HepG2 (cell line): Measurements from ENCODE around the gene MAPKAPK3. TPM values are rescaled to one million over a fixed set of nuclear protein-coding genes. Genes with fewer than 3 reads are reported as not detected.

Experiments used
- ATAC-seq: fragments of 200-7000 bp; cut with Tn5 transposase; 3 replicates; pipeline ENCODE4 v1.9.1; 2020; ENCODE audit warnings: mild to moderate bottlenecking, moderate library complexity
- BruUV-seq: library from RNA; stranded (reverse); fragments of 400-500 nt; replicated peaks from 2 replicates; lab custom pipeline; 2021; lab: Mats Ljungman, UMichigan
- CTCF ChIA-PET: fragments of 300-600 bp; formaldehyde crosslinking; extraction: SDS; loops from one replicate; lab custom pipeline; 2021; ENCODE audit warnings: low total read pairs, inconsistent platforms, low intra/inter-chr PET ratio; lab: Yijun Ruan, JAX
- POLR2A ChIA-PET: fragments of 350-600 bp; sonication (Branson Sonifier 250); formaldehyde crosslinking; loops from one replicate; lab custom pipeline; 2020; ENCODE audit warnings: antibody characterized with exemption, inconsistent platforms; lab: Yijun Ruan, JAX
- DNase-seq: peaks from one replicate; pipeline ENCODE4 v3.0.0-alpha.2; 2015; ENCODE audit warnings: low spot score
- FAIRE-seq: peaks from 3 replicates; lab custom pipeline; 2011; peaks lifted over from hg19 to GRCh38; lab: Jason Lieb, UNC
- H2AFZ ChIP-seq: one replicate; pipeline ENCODE4 v1.6.1; 2011; ENCODE audit warnings: low read length, inconsistent platforms
- H3K27ac ChIP-seq: fragments of 300-600 bp; 3 replicates; pipeline ENCODE4 v1.8.0; 2011; ENCODE audit warnings: mixed run types, mild to moderate bottlenecking, mixed read lengths, low read length, inconsistent platforms; ENCODE audit not compliant: insufficient read depth; ENCODE audit errors: extremely low read length
- H3K27me3 ChIP-seq, 2 experiments: fragments of 200-600 bp in 1 of 2; 2 replicates in 1 of 2; 3 replicates in 1 of 2; pipeline versions ENCODE4 v1.6.0 to v1.8.0; 2011; ENCODE audit warnings: low read length in 2 of 2, mild to moderate bottlenecking in 2 of 2, moderate library complexity in 2 of 2, inconsistent platforms in 1 of 2; ENCODE audit not compliant: insufficient read depth in 2 of 2, control insufficient read depth in 1 of 2
- H3K36me3 ChIP-seq, 2 experiments: fragments of 200-600 bp in 1 of 2; replicated peaks in 1 of 2; 2 replicates in 1 of 2; 3 replicates in 1 of 2; pipeline versions ENCODE4 v1.5.1 to v1.8.0; 2011; ENCODE audit warnings: low read length in 2 of 2, inconsistent platforms in 1 of 2; ENCODE audit not compliant: insufficient read depth in 2 of 2, control insufficient read depth in 1 of 2
- H3K4me1 ChIP-seq: 2 replicates; pipeline ENCODE4 v1.5.1; 2012; ENCODE audit warnings: low read length, inconsistent platforms; ENCODE audit not compliant: insufficient read depth
- H3K4me2 ChIP-seq: 2 replicates; pipeline ENCODE4 v1.6.0; 2011; ENCODE audit warnings: low read depth, low read length, inconsistent platforms
- H3K4me3 ChIP-seq, 3 experiments: fragments of 200-600 bp in 1 of 3; sonication (generic), shearing (Covaris generic) in 1 of 3; replicated peaks in 1 of 3; 2 replicates each; pipeline ENCODE4 v1.5.1; 2011 to 2016; ENCODE audit warnings: low read length in 3 of 3, inconsistent platforms in 2 of 3, low read depth in 2 of 3, mild to moderate bottlenecking in 2 of 3, control low read depth in 1 of 3, mixed read lengths in 1 of 3; ENCODE audit not compliant: insufficient read depth in 1 of 3
- H3K79me2 ChIP-seq: one replicate; pipeline ENCODE4 v1.6.1; 2011; ENCODE audit warnings: low read length, inconsistent platforms; ENCODE audit not compliant: insufficient read depth
- H3K9ac ChIP-seq: 2 replicates; pipeline ENCODE4 v1.6.0; 2011; ENCODE audit warnings: mild to moderate bottlenecking, low read depth, low read length, inconsistent platforms; ENCODE audit not compliant: insufficient read depth
- H3K9me3 ChIP-seq: 2 replicates; pipeline ENCODE4 v1.5.1; 2012; ENCODE audit warnings: mild to moderate bottlenecking, low read length
- H4K20me1 ChIP-seq: 2 replicates; pipeline ENCODE4 v1.6.0; 2011; ENCODE audit warnings: inconsistent platforms, mild to moderate bottlenecking, low read length, moderate library complexity; ENCODE audit not compliant: insufficient read depth
- AGO1 ChIP-seq: fragments of 200-400 bp; formaldehyde crosslinking; IDR thresholded peaks from 2 replicates; pipeline ENCODE4 v1.6.1; 2017; ENCODE audit warnings: mild to moderate bottlenecking, low read depth, low read length, moderate library complexity; ENCODE audit not compliant: poor library complexity, severe bottlenecking
- ARID2 ChIP-seq: sonication (generic); formaldehyde crosslinking; IDR thresholded peaks from 2 replicates; pipeline ENCODE4 v1.8.1; 2022; ENCODE audit warnings: mild to moderate bottlenecking, missing genetic modification reagents, borderline replicate concordance
- CREB1 ChIP-seq, 2 experiments: fragments of 450-650 bp in 1 of 2; IDR thresholded peaks; 2 replicates each; pipeline ENCODE4 v1.6.1; 2016 to 2017; ENCODE audit warnings: control low read depth in 1 of 2, mild to moderate bottlenecking in 1 of 2, missing compliant biosample characterization in 1 of 2, missing genetic modification characterization in 1 of 2
- GLI4 ChIP-seq: sonication (generic); formaldehyde crosslinking; IDR thresholded peaks from 2 replicates; pipeline ENCODE4 v1.5.1; 2020; ENCODE audit warnings: missing genetic modification reagents, mild to moderate bottlenecking, moderate library complexity, borderline replicate concordance
- HDAC2 ChIP-seq: sonication (generic); formaldehyde crosslinking; IDR thresholded peaks from 2 replicates; pipeline ENCODE4 v1.4.0; 2020; ENCODE audit warnings: missing genetic modification reagents
- KDM1A ChIP-seq: IDR thresholded peaks from 2 replicates; pipeline ENCODE4 v1.6.1; 2016; ENCODE audit warnings: missing compliant biosample characterization
- LBX2 ChIP-seq: sonication (generic); formaldehyde crosslinking; IDR thresholded peaks from 2 replicates; pipeline ENCODE4 v1.5.0; 2020; ENCODE audit warnings: missing genetic modification reagents, mild to moderate bottlenecking, borderline replicate concordance
- MIER3 ChIP-seq: IDR thresholded peaks from 2 replicates; pipeline ENCODE4 v1.6.1; 2016; ENCODE audit warnings: missing compliant biosample characterization, borderline replicate concordance
- MLLT10 ChIP-seq: sonication (generic); formaldehyde crosslinking; IDR thresholded peaks from 2 replicates; pipeline ENCODE4 v1.4.0; 2020; ENCODE audit warnings: missing genetic modification reagents
- NR1H2 ChIP-seq: sonication (generic); formaldehyde crosslinking; IDR thresholded peaks from 2 replicates; pipeline ENCODE4 v1.8.1; 2022; ENCODE audit warnings: low read depth, missing genetic modification reagents, borderline replicate concordance
- NR2C2 ChIP-seq: sonication (generic); formaldehyde crosslinking; IDR thresholded peaks from 2 replicates; pipeline ENCODE4 v1.4.0; 2020; ENCODE audit warnings: missing genetic modification reagents, mild to moderate bottlenecking, moderate library complexity, borderline replicate concordance
- RBM22 ChIP-seq: fragments of 200-400 bp; formaldehyde crosslinking; optimal IDR thresholded peaks from 2 replicates; pipeline ENCODE3; 2017; ENCODE audit warnings: mild to moderate bottlenecking, low read length, moderate library complexity
- RCOR2 ChIP-seq: IDR thresholded peaks from 2 replicates; pipeline ENCODE4 v1.6.1; 2016; ENCODE audit warnings: missing biosample characterization, missing genetic modification reagents
- RFX3 ChIP-seq: IDR thresholded peaks from 2 replicates; pipeline ENCODE4 v1.6.1; 2016; ENCODE audit warnings: missing biosample characterization, missing genetic modification reagents
- RXRB ChIP-seq: IDR thresholded peaks from 2 replicates; pipeline ENCODE4 v1.6.1; 2016; ENCODE audit warnings: borderline replicate concordance, missing genetic modification reagents, missing compliant biosample characterization
- TBX3 ChIP-seq: fragments of 450-650 bp; IDR thresholded peaks from 2 replicates; pipeline ENCODE4 v1.6.1; 2017; ENCODE audit warnings: antibody characterized with exemption, mild to moderate bottlenecking, inconsistent platforms, borderline replicate concordance
- ZNF24 ChIP-seq: fragments of 450-650 bp; IDR thresholded peaks from 2 replicates; pipeline ENCODE4 v1.6.1; 2017; ENCODE audit warnings: antibody characterized with exemption, mild to moderate bottlenecking
- ZNF616 ChIP-seq: sonication (generic); formaldehyde crosslinking; IDR thresholded peaks from 2 replicates; pipeline ENCODE4 v1.5.0; 2020; ENCODE audit warnings: low read depth, mild to moderate bottlenecking, missing genetic modification reagents
- WGBS: methylation state at CpG from one replicate; pipeline ENCODE4 v1.1.6; 2017; ENCODE audit warnings: low lambda C conversion rate; 5-methylcytosine and 5-hydroxymethylcytosine counted together
- in situ Hi-C: cut with HindIII; loops from 2 replicates; pipeline ENCODE4 v1.10.0; 2017; ENCODE audit warnings: low pct_unique_long_range_greater_than_20kb; ENCODE audit not compliant: extremely low pct_ligation_motif_present
- intact Hi-C: fragments of 100-400 bp; cut with micrococcal nuclease; formaldehyde crosslinking; loops from one replicate; pipeline ENCODE4 v1.10.0; 2022; ENCODE audit not compliant: unreplicated experiment
- polyA plus RNA-seq, 8 experiments: library from polyadenylated mRNA; depleted of rRNA in 3 of 8; stranded (reverse) in 7 of 8; unstranded in 1 of 8; fragments of >200 nt; fragmentation: Illumina TruSeq in 4 of 8; extraction: Trizol in 4 of 8; gene quantifications; 2 replicates each; pipeline versions ENCODE4 v1.2.1 to v1.2.3, GENCODE V29; 2011 to 2016; ENCODE audit warnings: low read depth in 4 of 8, missing spikeins in 1 of 8, mixed read lengths in 1 of 8; ENCODE audit not compliant: insufficient read depth in 1 of 8
- total RNA-seq, 5 experiments: library from RNA; depleted of rRNA; stranded (reverse); fragments of >200 nt; fragmentation: Illumina TruSeq; extraction: Trizol; gene quantifications; 2 replicates each; pipeline ENCODE4 v1.2.3, GENCODE V29; 2016; ENCODE audit warnings: low read depth in 1 of 5
- TF ChIP-seq, protein P1 (sequence below): sonication (generic); formaldehyde crosslinking; conservative IDR thresholded peaks from 2 replicates; pipeline ENCODE4 v1.8.0; 2022; ENCODE audit warnings: missing genetic modification reagents

The MAPKAPK3 gene
- total and polyA plus RNA-seq, 2 of the 13 experiments (the other 11 are each of a cell fraction or from before 2014, with no cell fraction given) = 39.9 to 41.2 TPM

DNA sequence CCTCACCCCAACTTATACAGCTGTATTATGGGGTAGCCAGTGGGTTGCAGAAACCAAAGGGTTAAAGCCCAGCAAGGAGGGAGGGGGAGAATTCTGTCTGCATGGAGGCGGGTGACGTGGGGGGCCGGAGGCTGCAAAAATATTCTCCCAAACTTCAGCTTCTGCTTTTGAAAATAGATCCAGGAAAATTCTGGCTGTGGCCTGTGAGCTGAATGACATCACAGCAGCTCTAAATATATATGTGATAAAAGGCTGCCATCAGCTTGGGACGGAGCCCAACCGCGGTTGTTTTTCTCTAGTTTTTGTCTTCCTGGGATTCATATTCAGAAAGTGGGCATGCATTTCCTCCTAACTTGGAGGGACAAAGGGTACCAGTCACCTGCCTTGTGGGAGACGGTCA is 27.6 kb downstream of the MAPKAPK3 start:
- Histone ChIP-seq H3K9ac (no peak overlapping the region), H3K36me3 (peaks cover 13 to 51% of the 10 kb centered on the region in 2 experiments), H3K9me3 (no peaks in the 10 kb centered on the region), H3K4me1 (no peaks in the 10 kb centered on the region), H4K20me1 (no peaks in the 10 kb centered on the region), H3K4me3 (no peak overlapping the region), H3K79me2 (no peaks in the 10 kb centered on the region), H2AFZ (no peak overlapping the region), H3K27ac (no peak overlapping the region), H3K27me3 (no peaks in the 10 kb centered on the region), H3K4me2 (no peak overlapping the region)
- ChIA-PET CTCF (no interaction called here), POLR2A (no interaction called here)
- DNase-seq (no peak), ATAC-seq (no peak), FAIRE-seq (no peak)
- BruUV-seq = no TSS peak
- in situ Hi-C loops (no loop called here), intact Hi-C loops (no loop called here)
- WGBS = 95% methylated on average over 7 of the region's 7 CpGs
- TF ChIP-seq RBM22 (no peak), RCOR2 (no peak), NR2C2 (CRISPR knock-in tag) (no peak), ZNF616 (no peak), GLI4 (no peak), ZNF24 (no peak), LBX2 (CRISPR knock-in tag) (no peak), MLLT10 (CRISPR knock-in tag) (no peak), RFX3 (CRISPR knock-in tag) (no peak)

DNA sequence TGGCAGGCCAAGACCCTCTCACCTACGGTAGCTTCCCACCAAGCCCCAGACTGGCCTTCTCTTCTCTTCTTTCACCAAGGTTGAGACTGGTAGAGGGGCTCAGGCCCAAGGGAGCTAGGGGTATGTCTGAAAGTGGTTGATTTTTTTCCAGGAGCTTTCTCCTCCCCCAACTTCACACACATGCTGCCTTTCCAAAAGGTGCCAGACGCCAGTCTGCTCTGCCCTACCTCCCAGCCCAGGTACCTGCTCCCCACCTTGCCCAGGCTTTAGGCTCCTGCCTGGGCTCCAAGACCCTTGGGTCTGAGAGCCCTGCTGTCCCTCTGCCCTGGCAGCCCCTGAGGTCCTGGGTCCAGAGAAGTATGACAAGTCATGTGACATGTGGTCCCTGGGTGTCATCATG is 28.4 kb downstream of the MAPKAPK3 start:
- Histone ChIP-seq H2AFZ (no peak overlapping the region), H3K27ac (no peak overlapping the region), H3K9me3 (no peaks in the 10 kb centered on the region), H4K20me1 (no peaks in the 10 kb centered on the region), H3K4me1 (no peaks in the 10 kb centered on the region), H3K27me3 (no peaks in the 10 kb centered on the region), H3K4me3 (no peak overlapping the region), H3K4me2 (no peak overlapping the region), H3K79me2 (no peaks in the 10 kb centered on the region), H3K9ac (no peak overlapping the region), H3K36me3 (peaks cover 11 to 50% of the 10 kb centered on the region in 2 experiments)
- DNase-seq (no peak), FAIRE-seq (no peak), ATAC-seq (no peak)
- BruUV-seq = no TSS peak
- intact Hi-C loops (no loop called here), in situ Hi-C loops (no loop called here)
- CTCF ChIA-PET = no interaction called here
- no peak for TF ChIP-seq MIER3 (CRISPR knock-in tag)
- TF ChIP-seq KDM1A (CRISPR knock-in tag) = no peak
- no peak for TF ChIP-seq HDAC2 (CRISPR knock-in tag)
- TF ChIP-seq ARID2 (CRISPR knock-in tag) = no peak
- no peak for TF ChIP-seq NR1H2 (CRISPR knock-in tag)
- no peak for TF ChIP-seq RXRB (CRISPR knock-in tag)
- TF ChIP-seq, protein P1, sequence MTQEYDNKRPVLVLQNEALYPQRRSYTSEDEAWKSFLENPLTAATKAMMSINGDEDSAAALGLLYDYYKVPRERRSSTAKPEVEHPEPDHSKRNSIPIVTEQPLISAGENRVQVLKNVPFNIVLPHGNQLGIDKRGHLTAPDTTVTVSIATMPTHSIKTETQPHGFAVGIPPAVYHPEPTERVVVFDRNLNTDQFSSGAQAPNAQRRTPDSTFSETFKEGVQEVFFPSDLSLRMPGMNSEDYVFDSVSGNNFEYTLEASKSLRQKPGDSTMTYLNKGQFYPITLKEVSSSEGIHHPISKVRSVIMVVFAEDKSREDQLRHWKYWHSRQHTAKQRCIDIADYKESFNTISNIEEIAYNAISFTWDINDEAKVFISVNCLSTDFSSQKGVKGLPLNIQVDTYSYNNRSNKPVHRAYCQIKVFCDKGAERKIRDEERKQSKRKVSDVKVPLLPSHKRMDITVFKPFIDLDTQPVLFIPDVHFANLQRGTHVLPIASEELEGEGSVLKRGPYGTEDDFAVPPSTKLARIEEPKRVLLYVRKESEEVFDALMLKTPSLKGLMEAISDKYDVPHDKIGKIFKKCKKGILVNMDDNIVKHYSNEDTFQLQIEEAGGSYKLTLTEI (CRISPR knock-in tag) = no peak
- TF ChIP-seq TBX3 = no peak
- no peak for TF ChIP-seq AGO1
- TF ChIP-seq CREB1 (IDR thresholded peaks at IDR 0.05) = no peak
- TF ChIP-seq CREB1 (CRISPR knock-in tag; IDR thresholded peaks at IDR 0.05) = no peak
- 90% methylated on average over 2 of the region's 2 CpGs for WGBS
- POLR2A ChIA-PET = no interaction called here
